SK-N-MC (cell line): Measurements from ENCODE around the gene CLSTN3.

Experiments
- DNase-seq: peaks from one replicate; pipeline ENCODE4 v3.0.0-alpha.2; 2011; ENCODE audit warnings: low read depth, low spot score
- H3K27ac ChIP-seq: fragments of 200-600 bp; sonication (generic); 2 replicates; pipeline ENCODE4 v1.5.1; 2016; ENCODE audit warnings: mixed run types
- H3K36me3 ChIP-seq: fragments of 200-600 bp; sonication (generic); 2 replicates; pipeline ENCODE4 v1.6.1; 2017; ENCODE audit warnings: antibody characterized with exemption, low read length, mixed read lengths; ENCODE audit not compliant: insufficient read depth
- H3K4me3 ChIP-seq: fragments of 200-600 bp; sonication (generic); 2 replicates; pipeline ENCODE4 v1.5.1; 2016
- H3K9ac ChIP-seq: fragments of 200-600 bp; sonication (generic); 2 replicates; pipeline ENCODE4 v1.8.0; 2017; ENCODE audit warnings: mixed run types, mixed read lengths; ENCODE audit not compliant: insufficient read length
- H3K9me3 ChIP-seq: fragments of 200-600 bp; sonication (generic); 2 replicates; pipeline ENCODE4 v1.6.1; 2017; ENCODE audit warnings: low read depth, mild to moderate bottlenecking, antibody characterized with exemption, low read length, moderate library complexity, mixed read lengths
- EZH2 ChIP-seq: fragments of 200-600 bp; sonication (generic); IDR thresholded peaks from one replicate; pipeline ENCODE4 v1.6.1; 2017; ENCODE audit warnings: antibody characterized with exemption
- FOXP2 ChIP-seq: optimal IDR thresholded peaks from 2 replicates; pipeline ENCODE3; 2011; ENCODE audit warnings: mild to moderate bottlenecking, moderate library complexity; ENCODE audit not compliant: insufficient read depth; ENCODE audit errors: extremely low read length, control extremely low read depth
- POLR2AphosphoS5 ChIP-seq: IDR thresholded peaks from 2 replicates; pipeline ENCODE4 v1.6.1; 2012; ENCODE audit warnings: mild to moderate bottlenecking, low read depth, low read length, borderline replicate concordance

The CLSTN3 gene

DNA sequence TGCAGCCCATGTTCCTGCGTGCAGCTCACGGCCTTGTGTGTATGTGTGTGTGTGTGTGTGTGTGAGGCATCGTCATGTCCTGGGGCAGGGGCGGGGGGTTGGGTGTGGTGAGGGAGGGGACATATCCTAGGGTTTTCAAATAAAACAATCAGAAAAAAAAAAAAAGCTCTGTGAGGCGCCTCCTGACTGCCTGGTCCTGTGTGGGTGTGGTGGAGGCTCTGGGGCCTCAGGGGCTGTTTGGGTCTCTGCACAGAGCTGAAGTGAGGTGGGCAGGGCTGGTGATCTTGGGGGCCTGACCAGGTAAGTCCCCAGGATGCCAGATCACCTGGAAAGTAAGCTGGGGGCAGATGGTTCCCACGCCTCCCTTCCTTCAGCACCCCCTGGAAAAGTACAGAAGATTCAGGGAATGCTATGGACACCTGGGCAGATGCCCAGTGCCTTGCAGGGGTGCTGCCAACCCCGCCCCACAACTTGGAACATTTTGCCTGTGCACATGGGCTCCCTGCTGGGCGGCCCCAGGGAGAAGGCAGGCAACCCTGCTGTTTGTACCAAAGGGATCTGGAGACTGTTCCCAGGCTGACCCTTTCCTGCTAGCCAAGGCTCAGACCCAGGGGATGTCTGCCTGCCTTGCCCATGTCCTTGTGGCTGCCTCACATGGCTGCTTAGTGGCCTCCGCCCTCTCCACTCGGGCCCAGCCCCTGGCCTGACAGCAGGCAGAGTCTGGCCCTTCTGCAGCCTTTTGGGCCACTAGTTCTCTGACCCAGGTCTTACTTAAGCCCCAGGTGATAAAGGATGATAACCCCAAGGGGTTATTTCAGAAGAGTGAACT is 28.8 kb downstream of the CLSTN3 start:
- Histone ChIP-seq H3K9ac (no peak overlapping the region), H3K36me3 (no peaks in the 10 kb centered on the region), H3K9me3 (no peaks in the 10 kb centered on the region), H3K27ac (no peak overlapping the region), H3K4me3 (no peak overlapping the region)
- TF ChIP-seq FOXP2 (no peak), POLR2AphosphoS5 (no peak), EZH2 (no peak)
- DNase-seq = no peak

DNA sequence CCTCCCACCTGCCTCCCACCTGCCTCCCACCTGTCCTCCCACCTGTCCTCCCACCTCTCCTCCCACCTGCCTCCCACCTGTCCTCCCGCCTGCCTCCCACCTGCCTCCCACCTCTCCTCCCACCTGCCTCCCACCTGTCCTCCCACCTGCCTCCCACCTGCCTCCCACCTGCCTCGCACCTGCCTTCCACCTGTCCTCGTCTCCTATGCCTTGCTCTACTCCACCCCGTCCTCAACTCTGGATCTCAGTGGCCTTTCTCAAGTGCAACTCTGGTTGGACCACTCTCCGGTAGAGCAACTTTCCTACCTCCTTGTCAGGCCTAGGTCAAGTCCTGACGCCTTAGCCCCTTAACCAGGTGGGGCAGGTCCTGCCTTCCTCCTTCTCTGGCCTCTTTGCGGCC is 30.0 kb downstream of the CLSTN3 start:
- Histone ChIP-seq H3K9me3 (no peaks in the 10 kb centered on the region), H3K9ac (no peak overlapping the region), H3K27ac (no peak overlapping the region), H3K4me3 (no peak overlapping the region), H3K36me3 (no peaks in the 10 kb centered on the region)
- DNase-seq = no peak
- TF ChIP-seq EZH2 (no peak), FOXP2 (no peak), POLR2AphosphoS5 (no peak)

GRCh38 chr12:7161327-7161726 is 31.2 kb downstream of the CLSTN3 start:
- Histone ChIP-seq H3K9me3 (0 out of 2 replicates have a peak, but pooled peaks cover 4% of the 10 kb centered on the region), H3K27ac (no peak overlapping the region), H3K4me3 (no peak overlapping the region), H3K36me3 (no peaks in the 10 kb centered on the region), H3K9ac (no peak overlapping the region)
- TF ChIP-seq FOXP2 (no peak), EZH2 (no peak), POLR2AphosphoS5 (no peak)
- no peak for DNase-seq

GRCh38 chr12:7161811-7162210 is 31.6 kb downstream of the CLSTN3 start:
- TF ChIP-seq EZH2 (no peak), FOXP2 (no peak), POLR2AphosphoS5 (no peak)
- H3K9ac ChIP-seq = no peak overlapping the region
- no peaks in the 10 kb centered on the region for H3K36me3 ChIP-seq
- DNase-seq = no peak
- H3K9me3 ChIP-seq = 0 out of 2 replicates have a peak, but pooled peaks cover 4% of the 10 kb centered on the region
- H3K27ac ChIP-seq = no peak overlapping the region
- H3K4me3 ChIP-seq = no peak overlapping the region

DNA sequence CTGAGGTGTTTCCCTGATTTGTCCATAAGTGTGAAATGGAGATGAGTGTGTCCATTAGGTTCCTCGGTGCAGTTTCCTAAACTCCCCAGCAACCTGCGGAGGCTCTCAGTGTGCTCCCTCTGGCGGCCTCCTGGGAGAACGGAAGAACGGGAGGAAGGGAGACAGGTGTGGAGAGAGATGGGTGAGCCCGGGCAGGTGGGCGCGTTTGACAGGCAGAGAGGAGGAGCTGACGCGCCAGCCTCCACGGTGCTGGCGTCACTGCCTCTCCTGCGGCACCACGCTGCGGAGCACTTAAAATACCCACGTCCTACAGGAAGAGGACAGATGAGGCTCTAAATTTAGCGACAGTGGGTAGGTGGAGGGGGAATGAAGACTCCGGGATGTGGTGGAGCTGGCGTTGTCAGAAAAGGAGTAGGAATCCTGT is 32.5 kb downstream of the CLSTN3 start:
- Histone ChIP-seq H3K27ac (no peak overlapping the region), H3K4me3 (no peak overlapping the region), H3K9me3 (0 out of 2 replicates have a peak, but pooled peaks cover 4% of the 10 kb centered on the region), H3K36me3 (no peaks in the 10 kb centered on the region), H3K9ac (no peak overlapping the region)
- TF ChIP-seq EZH2 = no peak
- no peak for TF ChIP-seq POLR2AphosphoS5
- no peak for DNase-seq

DNA sequence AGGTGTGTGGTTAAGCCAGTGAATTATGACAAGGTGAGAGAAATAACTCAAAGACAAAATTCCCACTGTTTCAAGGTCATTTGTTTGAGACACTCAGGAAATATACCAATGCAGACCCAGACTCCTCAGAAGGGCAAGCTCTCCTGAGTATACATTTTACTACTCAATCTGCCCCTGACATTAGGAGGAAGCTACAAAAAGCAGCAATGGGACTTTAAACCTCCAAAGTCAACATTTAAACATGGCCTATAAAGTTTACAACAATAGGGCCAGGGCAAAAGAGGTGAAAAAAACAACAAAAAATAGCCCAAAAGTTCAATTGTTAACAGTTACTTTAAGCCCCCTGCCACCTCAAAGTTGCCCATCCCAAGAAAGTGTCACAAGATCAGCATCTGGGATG is 39.8 kb downstream of the CLSTN3 start:
- DNase-seq = no peak
- peaks cover 14% of the 10 kb centered on the region; the same call in 1 of the 2 replicates for H3K9me3 ChIP-seq
- no peak overlapping the region for H3K9ac ChIP-seq
- no peak overlapping the region for H3K4me3 ChIP-seq
- no peak overlapping the region for H3K27ac ChIP-seq
- TF ChIP-seq EZH2 (no peak), FOXP2 (no peak), POLR2AphosphoS5 (no peak)
- no peaks in the 10 kb centered on the region for H3K36me3 ChIP-seq

DNA sequence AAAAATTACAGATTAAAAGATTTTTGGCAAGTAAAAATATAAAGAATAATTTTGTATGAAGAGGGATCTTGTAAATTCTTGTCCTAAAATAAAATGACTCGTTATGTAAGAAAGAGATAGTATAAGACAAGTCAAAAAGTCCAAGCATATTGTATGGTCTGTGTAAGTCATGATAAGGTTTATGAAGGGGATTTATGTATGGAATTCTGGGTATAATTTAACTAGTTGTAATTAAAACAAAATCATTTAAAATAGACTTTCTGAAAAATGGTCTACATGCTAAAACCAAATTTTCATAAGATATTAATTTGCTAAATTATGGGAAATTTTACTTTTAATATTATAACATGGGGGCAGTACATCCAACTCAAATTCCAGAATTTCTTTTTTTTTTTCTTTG is 41.7 kb downstream of the CLSTN3 start:
- Histone ChIP-seq H3K9ac (no peak overlapping the region), H3K27ac (no peak overlapping the region), H3K4me3 (no peak overlapping the region), H3K36me3 (no peaks in the 10 kb centered on the region), H3K9me3 (peaks cover 10% of the 10 kb centered on the region; the same call in 1 of the 2 replicates)
- no peak for DNase-seq
- no peak for TF ChIP-seq POLR2AphosphoS5
- TF ChIP-seq FOXP2 = no peak
- no peak for TF ChIP-seq EZH2

DNA sequence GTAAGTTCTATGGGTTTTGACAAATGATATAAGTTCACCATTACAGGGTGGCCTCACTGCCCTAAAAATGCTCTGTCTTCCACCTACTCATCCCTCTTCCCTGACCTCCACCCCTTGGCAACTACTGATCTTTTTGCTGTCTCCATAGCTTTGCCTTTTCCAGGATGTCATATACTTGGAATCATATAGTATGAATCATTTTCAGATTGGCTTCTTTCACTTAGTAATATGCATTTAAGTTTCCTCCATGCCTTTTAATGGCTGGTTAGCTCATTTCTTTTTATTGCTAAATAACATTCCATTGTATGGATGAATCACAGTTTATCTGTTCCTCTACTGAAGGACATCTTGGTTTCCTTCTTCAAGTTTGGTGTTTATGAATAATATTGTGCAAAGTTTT is 45.3 kb downstream of the CLSTN3 start:
- Histone ChIP-seq H3K9ac (no peak overlapping the region), H3K4me3 (no peak overlapping the region), H3K36me3 (no peaks in the 10 kb centered on the region), H3K27ac (no peak overlapping the region), H3K9me3 (peaks cover 6% of the 10 kb centered on the region; the same call in 1 of the 2 replicates)
- no peak for TF ChIP-seq POLR2AphosphoS5
- DNase-seq = no peak

DNA sequence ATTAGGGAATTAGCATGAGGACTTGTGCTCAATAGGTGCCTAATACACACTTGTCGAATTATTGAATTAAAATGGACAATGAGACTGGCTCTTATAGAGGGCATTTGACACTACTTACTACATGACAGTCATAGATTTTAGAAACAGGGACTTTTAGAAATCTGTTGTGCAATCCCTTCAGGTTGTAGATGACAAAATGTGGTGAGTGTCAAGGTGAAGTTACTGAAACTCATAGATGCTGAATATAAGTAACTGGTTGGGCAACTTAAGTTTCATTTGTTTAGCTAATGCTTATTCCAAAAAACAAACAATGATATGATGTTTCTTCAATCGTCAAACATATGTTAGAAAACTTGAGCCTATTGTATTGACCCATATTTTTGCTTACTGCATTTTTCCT is 46.4 kb downstream of the CLSTN3 start:
- peaks cover 6% of the 10 kb centered on the region; the same call in 1 of the 2 replicates for H3K9me3 ChIP-seq
- no peak overlapping the region for H3K4me3 ChIP-seq
- no peaks in the 10 kb centered on the region for H3K36me3 ChIP-seq
- no peak overlapping the region for H3K27ac ChIP-seq
- DNase-seq = no peak
- TF ChIP-seq POLR2AphosphoS5 = no peak
- no peak for TF ChIP-seq FOXP2
- no peak for TF ChIP-seq EZH2
- H3K9ac ChIP-seq = no peak overlapping the region
